ENCODE results near the gene URB1.

GRCh38 chr21:32410916-32411315 lies 18.1 kb upstream of the URB1 start:
- TF ChIP-seq POLR2A (IDR thresholded peaks at IDR 0.05; ENCODE audit: low read length): no peak
- TF ChIP-seq GATA1 (IDR thresholded peaks at IDR 0.05; ENCODE audit: low read depth, low read length): no peak

All from erythroblast (primary cell).